ENCODE data around the gene FUT2. TPM values are rescaled to one million over a fixed set of nuclear protein-coding genes. Genes with fewer than 3 reads are reported as not detected.

The FUT2 gene
- total and polyA plus RNA-seq, 2 of the 13 experiments (the other 11 are each of a cell fraction or from before 2014, with no cell fraction given): 0.07 TPM; not detected in 1

DNA sequence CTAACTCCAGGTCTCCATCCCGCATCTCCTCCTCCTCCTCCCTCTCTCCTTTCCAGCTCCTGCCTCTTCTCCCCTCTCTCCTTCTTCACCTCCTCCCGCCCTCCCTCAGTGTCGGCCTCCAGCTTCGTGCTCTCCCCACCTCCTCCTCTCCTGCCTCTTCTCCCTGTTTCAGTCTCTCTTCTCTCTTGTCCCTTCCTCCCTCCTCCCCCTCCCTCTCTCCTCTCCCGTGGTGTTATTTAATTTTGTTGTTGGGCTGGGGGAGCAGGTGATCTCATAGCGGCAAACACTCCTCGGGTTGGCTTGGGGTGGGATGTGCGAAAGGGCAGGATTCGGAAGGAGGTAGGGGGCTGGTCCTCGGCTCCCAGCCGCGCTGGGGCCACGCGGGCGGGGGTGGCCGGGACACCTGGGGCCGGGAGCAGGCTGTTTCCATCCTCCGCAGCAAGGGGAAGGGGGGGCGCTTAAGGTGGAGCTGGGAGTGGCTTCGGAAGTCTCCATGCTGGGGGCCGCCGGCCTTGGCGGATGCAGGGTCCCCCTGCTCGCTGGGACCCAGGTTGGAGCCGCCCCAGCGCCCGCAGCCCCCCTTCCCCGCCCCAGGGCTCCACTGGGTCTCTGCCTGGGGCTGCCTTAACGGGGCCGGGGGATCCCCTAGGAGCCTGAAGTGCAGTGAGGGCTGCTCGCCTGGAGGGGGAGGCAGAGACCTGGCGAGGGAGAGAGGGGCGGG is 49.6 kb upstream of the FUT2 start, which contains the start of gene CA11 (continued):
- TF ChIP-seq, protein P1, sequence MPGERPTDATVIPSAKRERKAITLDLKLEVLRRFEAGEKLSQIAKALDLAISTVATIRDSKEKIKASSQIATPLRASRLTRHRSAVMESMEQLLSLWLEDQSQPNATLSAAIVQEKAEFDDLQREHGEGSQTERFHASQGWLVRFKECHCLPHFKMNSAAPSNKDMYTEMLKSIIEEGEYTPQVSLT (CRISPR knock-in tag; IDR thresholded peaks at IDR 0.05; ENCODE audit: borderline replicate concordance, low read depth): no peak
- TF ChIP-seq, protein P2, sequence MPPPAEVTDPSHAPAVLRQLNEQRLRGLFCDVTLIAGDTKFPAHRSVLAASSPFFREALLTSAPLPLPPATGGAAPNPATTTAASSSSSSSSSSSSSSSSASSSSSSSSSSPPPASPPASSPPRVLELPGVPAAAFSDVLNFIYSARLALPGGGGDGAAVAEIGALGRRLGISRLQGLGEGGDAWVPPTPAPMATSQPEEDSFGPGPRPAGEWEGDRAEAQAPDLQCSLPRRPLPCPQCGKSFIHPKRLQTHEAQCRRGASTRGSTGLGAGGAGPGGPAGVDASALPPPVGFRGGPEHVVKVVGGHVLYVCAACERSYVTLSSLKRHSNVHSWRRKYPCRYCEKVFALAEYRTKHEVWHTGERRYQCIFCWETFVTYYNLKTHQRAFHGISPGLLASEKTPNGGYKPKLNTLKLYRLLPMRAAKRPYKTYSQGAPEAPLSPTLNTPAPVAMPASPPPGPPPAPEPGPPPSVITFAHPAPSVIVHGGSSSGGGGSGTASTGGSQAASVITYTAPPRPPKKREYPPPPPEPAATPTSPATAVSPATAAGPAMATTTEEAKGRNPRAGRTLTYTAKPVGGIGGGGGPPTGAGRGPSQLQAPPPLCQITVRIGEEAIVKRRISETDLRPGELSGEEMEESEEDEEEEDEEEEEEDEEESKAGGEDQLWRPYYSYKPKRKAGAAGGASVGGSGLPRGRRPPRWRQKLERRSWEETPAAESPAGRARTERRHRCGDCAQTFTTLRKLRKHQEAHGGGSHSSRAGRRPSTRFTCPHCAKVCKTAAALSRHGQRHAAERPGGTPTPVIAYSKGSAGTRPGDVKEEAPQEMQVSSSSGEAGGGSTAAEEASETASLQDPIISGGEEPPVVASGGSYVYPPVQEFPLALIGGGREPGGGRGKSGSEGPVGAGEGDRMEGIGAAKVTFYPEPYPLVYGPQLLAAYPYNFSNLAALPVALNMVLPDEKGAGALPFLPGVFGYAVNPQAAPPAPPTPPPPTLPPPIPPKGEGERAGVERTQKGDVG (CRISPR knock-in tag; IDR thresholded peaks at IDR 0.05; ENCODE audit: borderline replicate concordance): no peak
- no peak for TF ChIP-seq FOSL1 (CRISPR knock-in tag; IDR thresholded peaks at IDR 0.05; ENCODE audit: borderline replicate concordance)
- TF ChIP-seq SP2 (CRISPR knock-in tag; IDR thresholded peaks at IDR 0.05): no peak
- TF ChIP-seq, protein P3, sequence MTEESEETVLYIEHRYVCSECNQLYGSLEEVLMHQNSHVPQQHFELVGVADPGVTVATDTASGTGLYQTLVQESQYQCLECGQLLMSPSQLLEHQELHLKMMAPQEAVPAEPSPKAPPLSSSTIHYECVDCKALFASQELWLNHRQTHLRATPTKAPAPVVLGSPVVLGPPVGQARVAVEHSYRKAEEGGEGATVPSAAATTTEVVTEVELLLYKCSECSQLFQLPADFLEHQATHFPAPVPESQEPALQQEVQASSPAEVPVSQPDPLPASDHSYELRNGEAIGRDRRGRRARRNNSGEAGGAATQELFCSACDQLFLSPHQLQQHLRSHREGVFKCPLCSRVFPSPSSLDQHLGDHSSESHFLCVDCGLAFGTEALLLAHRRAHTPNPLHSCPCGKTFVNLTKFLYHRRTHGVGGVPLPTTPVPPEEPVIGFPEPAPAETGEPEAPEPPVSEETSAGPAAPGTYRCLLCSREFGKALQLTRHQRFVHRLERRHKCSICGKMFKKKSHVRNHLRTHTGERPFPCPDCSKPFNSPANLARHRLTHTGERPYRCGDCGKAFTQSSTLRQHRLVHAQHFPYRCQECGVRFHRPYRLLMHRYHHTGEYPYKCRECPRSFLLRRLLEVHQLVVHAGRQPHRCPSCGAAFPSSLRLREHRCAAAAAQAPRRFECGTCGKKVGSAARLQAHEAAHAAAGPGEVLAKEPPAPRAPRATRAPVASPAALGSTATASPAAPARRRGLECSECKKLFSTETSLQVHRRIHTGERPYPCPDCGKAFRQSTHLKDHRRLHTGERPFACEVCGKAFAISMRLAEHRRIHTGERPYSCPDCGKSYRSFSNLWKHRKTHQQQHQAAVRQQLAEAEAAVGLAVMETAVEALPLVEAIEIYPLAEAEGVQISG (CRISPR knock-in tag; IDR thresholded peaks at IDR 0.05): peak; percentile 71
- TF ChIP-seq SMARCC2 (IDR thresholded peaks at IDR 0.05): no peak
- no peak for TF ChIP-seq GFI1 (CRISPR knock-in tag; IDR thresholded peaks at IDR 0.05; ENCODE audit: borderline replicate concordance)
- no peak for TF ChIP-seq EEA1 (CRISPR knock-in tag; IDR thresholded peaks at IDR 0.05; ENCODE audit: borderline replicate concordance)
- no peak for TF ChIP-seq ZNF253 (CRISPR knock-in tag; IDR thresholded peaks at IDR 0.05; ENCODE audit: borderline replicate concordance)
- TF ChIP-seq KLF12 (CRISPR knock-in tag; IDR thresholded peaks at IDR 0.05; ENCODE audit: borderline replicate concordance): no peak
- TF ChIP-seq ZNF350 (CRISPR knock-in tag; IDR thresholded peaks at IDR 0.05; ENCODE audit: borderline replicate concordance, low read depth): 0 out of 2 replicates have a peak, but pooled peaks have one; percentile 35
- TF ChIP-seq ARNTL (CRISPR knock-in tag; IDR thresholded peaks at IDR 0.05): peak; percentile 82
- TF ChIP-seq ZNF205 (CRISPR knock-in tag; IDR thresholded peaks at IDR 0.05): no peak; the same call in 1 of the 2 replicates
- TF ChIP-seq, protein P4, sequence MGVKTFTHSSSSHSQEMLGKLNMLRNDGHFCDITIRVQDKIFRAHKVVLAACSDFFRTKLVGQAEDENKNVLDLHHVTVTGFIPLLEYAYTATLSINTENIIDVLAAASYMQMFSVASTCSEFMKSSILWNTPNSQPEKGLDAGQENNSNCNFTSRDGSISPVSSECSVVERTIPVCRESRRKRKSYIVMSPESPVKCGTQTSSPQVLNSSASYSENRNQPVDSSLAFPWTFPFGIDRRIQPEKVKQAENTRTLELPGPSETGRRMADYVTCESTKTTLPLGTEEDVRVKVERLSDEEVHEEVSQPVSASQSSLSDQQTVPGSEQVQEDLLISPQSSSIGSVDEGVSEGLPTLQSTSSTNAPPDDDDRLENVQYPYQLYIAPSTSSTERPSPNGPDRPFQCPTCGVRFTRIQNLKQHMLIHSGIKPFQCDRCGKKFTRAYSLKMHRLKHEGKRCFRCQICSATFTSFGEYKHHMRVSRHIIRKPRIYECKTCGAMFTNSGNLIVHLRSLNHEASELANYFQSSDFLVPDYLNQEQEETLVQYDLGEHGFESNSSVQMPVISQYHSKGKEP (CRISPR knock-in tag; IDR thresholded peaks at IDR 0.05): no peak
- no peak for TF ChIP-seq ZMAT3 (CRISPR knock-in tag; conservative IDR thresholded peaks at IDR 0.05)
- peak; percentile 50; the same call in 1 of the 2 replicates for TF ChIP-seq MIER3 (CRISPR knock-in tag; IDR thresholded peaks at IDR 0.05; ENCODE audit: borderline replicate concordance)
- TF ChIP-seq TEAD2 (CRISPR knock-in tag; IDR thresholded peaks at IDR 0.05): no peak
